Naive thymus-derived CD4-positive, alpha-beta T cell (primary cell): ENCODE results near the gene CDK18. TPM values are rescaled to one million over a fixed set of nuclear protein-coding genes. Genes with fewer than 3 reads are reported as not detected.

Experiments
- ATAC-seq: fragments of 150-1000 bp; cut with Tn5 transposase; 2 replicates; pipeline ENCODE4 v1.10.0; 2021; ENCODE audit warnings: mild to moderate bottlenecking, moderate library complexity
- CTCF ChIA-PET: fragments of 350-600 bp; sonication (Branson Sonifier 250); formaldehyde crosslinking; loops from one replicate; lab custom pipeline; 2021; ENCODE audit warnings: antibody characterized with exemption; lab: Charles Lee
- POLR2A ChIA-PET: fragments of 350-600 bp; sonication (Branson Sonifier 250); formaldehyde crosslinking; loops from one replicate; lab custom pipeline; 2021; ENCODE audit warnings: antibody characterized with exemption, inconsistent platforms; lab: Charles Lee
- DNase-seq, 9 donors: peaks; one replicate each; pipeline versions ENCODE4 v3.0.0 to v3.0.0-alpha.2; 2020 to 2022; ENCODE audit warnings: mixed read lengths in 1 of 9
- H3K27ac ChIP-seq: one replicate; pipeline ENCODE4 v1.7.0; 2013; ENCODE audit warnings: mild to moderate bottlenecking, low read depth, low read length, moderate library complexity
- H3K27me3 ChIP-seq, 2 donors: one replicate each; pipeline ENCODE4 v1.7.0; 2013; ENCODE audit warnings: low read length in 2 of 2, mild to moderate bottlenecking in 2 of 2, moderate library complexity in 2 of 2; ENCODE audit not compliant: control insufficient read depth in 2 of 2, insufficient read depth in 2 of 2
- H3K36me3 ChIP-seq, 3 experiments: 1 replicate in 2 of 3; 2 replicates in 1 of 3; pipeline ENCODE4 v1.7.0; 2013; ENCODE audit warnings: low read length in 3 of 3, mild to moderate bottlenecking in 3 of 3, moderate library complexity in 1 of 3; ENCODE audit not compliant: insufficient read depth in 3 of 3, control insufficient read depth in 2 of 3
- H3K4me1 ChIP-seq, 2 donors: one replicate each; pipeline ENCODE4 v1.7.0; 2013; ENCODE audit warnings: low read length in 2 of 2, mild to moderate bottlenecking in 2 of 2, moderate library complexity in 1 of 2; ENCODE audit not compliant: control insufficient read depth in 2 of 2, insufficient read depth in 2 of 2
- H3K4me3 ChIP-seq: 2 replicates; pipeline ENCODE4 v1.7.0; 2013; ENCODE audit warnings: mild to moderate bottlenecking, low read length
- H3K9me3 ChIP-seq, 3 experiments: 1 replicate in 2 of 3; 2 replicates in 1 of 3; pipeline ENCODE4 v1.7.0; 2013; ENCODE audit warnings: low read length in 3 of 3; ENCODE audit not compliant: control insufficient read depth in 2 of 3
- H3K27ac Mint-ChIP-seq, 9 donors: one replicate each; pipeline ENCODE4 v1.8.0; 2020 to 2022; ENCODE audit warnings: mixed read lengths in 9 of 9, mild to moderate bottlenecking in 8 of 9, moderate library complexity in 5 of 9, inconsistent platforms in 2 of 9
- H3K27me3 Mint-ChIP-seq, 5 donors: one replicate each; pipeline ENCODE4 v1.8.0; 2021 to 2022; ENCODE audit warnings: mixed read lengths in 5 of 5, mild to moderate bottlenecking in 1 of 5
- H3K36me3 Mint-ChIP-seq, 5 donors: one replicate each; pipeline ENCODE4 v1.8.0; 2020 to 2022; ENCODE audit warnings: mixed read lengths in 5 of 5, mild to moderate bottlenecking in 3 of 5, inconsistent platforms in 1 of 5
- H3K4me1 Mint-ChIP-seq, 7 donors: one replicate each; pipeline ENCODE4 v1.8.0; 2020 to 2022; ENCODE audit warnings: mixed read lengths in 7 of 7, mild to moderate bottlenecking in 3 of 7, inconsistent platforms in 1 of 7
- H3K4me3 Mint-ChIP-seq, 10 donors: one replicate each; pipeline ENCODE4 v1.8.0; 2020 to 2022; ENCODE audit warnings: mild to moderate bottlenecking in 10 of 10, mixed read lengths in 10 of 10, moderate library complexity in 6 of 10, inconsistent platforms in 2 of 10
- H3K9me3 Mint-ChIP-seq, 11 donors: one replicate each; pipeline ENCODE4 v1.8.0; 2020 to 2022; ENCODE audit warnings: mixed read lengths in 11 of 11, mild to moderate bottlenecking in 4 of 11, inconsistent platforms in 1 of 11, moderate library complexity in 1 of 11
- intact Hi-C, 2 donors: fragments of 100-400 bp; cut with micrococcal nuclease; formaldehyde crosslinking; loops; one replicate each; pipeline ENCODE4 v1.15.1; 2023
- polyA plus RNA-seq, 2 donors: library from polyadenylated mRNA; unstranded; fragments of 300-500 nt; fragmentation: Illumina TruSeq; gene quantifications; one replicate each; pipeline ENCODE4 v1.2.3, GENCODE V29; 2021
- total RNA-seq, 6 experiments: library from RNA in 5 of 6; stranded (reverse) in 5 of 6; gene quantifications; 1 replicate in 5 of 6; 2 replicates in 1 of 6; pipeline ENCODE4 v1.2.3 and lab custom pipeline; 2021 to 2026

CDK18 gene
- total and polyA plus RNA-seq, 7 experiments from 2014 or later, result 0.20 to 3.6 (median 2.6) TPM

GRCh38 chr1:205519541-205520131, 15.2 kb downstream of the CDK18 start:
- Mint-ChIP-seq H3K36me3 (no peaks in the 10 kb centered on the region), H3K4me1 (peaks cover 0 to 2% (median 0%) of the 10 kb centered on the region in 7 donors), H3K27ac (no peak overlapping the region), H3K4me3 (no peak overlapping the region), H3K27me3 (peaks cover 0 to 4% (median 0%) of the 10 kb centered on the region in 5 donors), H3K9me3 (no peaks in the 10 kb centered on the region)
- no peaks in the 10 kb centered on the region for H3K27me3 ChIP-seq
- no peaks in the 10 kb centered on the region for H3K36me3 ChIP-seq
- ATAC-seq (no peak), DNase-seq (no peak)
- POLR2A ChIA-PET, result no interaction called here
- CTCF ChIA-PET, result interaction anchor here (0.7 to 1.6 kb wide), 4 partner anchors 11 to 182 kb away, joined by 3 to 5 read pairs (median 4); no protein-coding TSS in a partner anchor
- no peak overlapping the region for H3K27ac ChIP-seq
- no peaks in the 10 kb centered on the region for H3K4me1 ChIP-seq
- intact Hi-C loops, result no loop called here
- H3K4me3 ChIP-seq, result no peak overlapping the region
- H3K9me3 ChIP-seq, result no peaks in the 10 kb centered on the region

GRCh38 chr1:205520709-205521108, 16.2 kb downstream of the CDK18 start:
- H3K36me3 Mint-ChIP-seq, result no peaks in the 10 kb centered on the region
- intact Hi-C loops, result no loop called here
- peaks cover 0 to 2% (median 0%) of the 10 kb centered on the region in 7 donors for H3K4me1 Mint-ChIP-seq
- Histone ChIP-seq H3K27me3 (no peaks in the 10 kb centered on the region), H3K4me1 (no peaks in the 10 kb centered on the region), H3K9me3 (no peaks in the 10 kb centered on the region), H3K27ac (no peak overlapping the region), H3K4me3 (no peak overlapping the region), H3K36me3 (no peaks in the 10 kb centered on the region)
- H3K9me3 Mint-ChIP-seq, result no peaks in the 10 kb centered on the region
- no peak overlapping the region for H3K4me3 Mint-ChIP-seq
- peaks cover 0 to 4% (median 0%) of the 10 kb centered on the region in 5 donors for H3K27me3 Mint-ChIP-seq
- ChIA-PET CTCF (interaction anchor here (1.6 to 5.5 kb wide), 2 partner anchors 33 to 184 kb away, joined by 5 to 111 read pairs; no protein-coding TSS in a partner anchor), POLR2A (no interaction called here)
- DNase-seq, result no peak
- peak overlapping the region in 1 of 9 donors; percentile 29 for H3K27ac Mint-ChIP-seq
- ATAC-seq, result no peak

GRCh38 chr1:205521686-205522085, 17.2 kb downstream of the CDK18 start:
- intact Hi-C loops, result no loop called here
- ATAC-seq (no peak), DNase-seq (no peak)
- ChIA-PET CTCF (interaction anchor here (1.0 to 5.5 kb wide), 5 partner anchors 9 to 168 kb away, joined by 3 to 111 read pairs (median 4); partner anchors contain the start of gene ELK4), POLR2A (no interaction called here)
- H3K27me3 Mint-ChIP-seq, result peaks cover 0 to 4% (median 0%) of the 10 kb centered on the region in 5 donors
- H3K36me3 ChIP-seq, result no peaks in the 10 kb centered on the region
- no peak overlapping the region for H3K4me3 ChIP-seq
- no peaks in the 10 kb centered on the region for H3K27me3 ChIP-seq
- H3K36me3 Mint-ChIP-seq, result no peaks in the 10 kb centered on the region
- no peak overlapping the region for H3K27ac ChIP-seq
- no peaks in the 10 kb centered on the region for H3K4me1 ChIP-seq
- H3K9me3 ChIP-seq, result no peaks in the 10 kb centered on the region
- H3K27ac Mint-ChIP-seq, result peak overlapping the region in 1 of 9 donors; percentile 38
- no peaks in the 10 kb centered on the region for H3K9me3 Mint-ChIP-seq
- no peak overlapping the region for H3K4me3 Mint-ChIP-seq
- peaks cover 0 to 3% (median 0%) of the 10 kb centered on the region in 7 donors for H3K4me1 Mint-ChIP-seq

GRCh38 chr1:205522692-205523091, 18.2 kb downstream of the CDK18 start:
- H3K27me3 ChIP-seq, result no peaks in the 10 kb centered on the region
- Mint-ChIP-seq H3K36me3 (no peaks in the 10 kb centered on the region), H3K4me3 (no peak overlapping the region), H3K4me1 (peaks cover 0 to 3% (median 0%) of the 10 kb centered on the region in 7 donors), H3K27me3 (peaks cover 0 to 4% (median 0%) of the 10 kb centered on the region in 5 donors), H3K9me3 (no peaks in the 10 kb centered on the region), H3K27ac (no peak overlapping the region)
- no peak for ATAC-seq
- DNase-seq, result no peak
- H3K27ac ChIP-seq, result no peak overlapping the region
- ChIA-PET CTCF (interaction anchor here (0.5 to 12.1 kb wide), 11 partner anchors 8 to 187 kb away, joined by 3 to 154 read pairs (median 4); partner anchors contain the start of gene ELK4), POLR2A (interaction anchor here (0.7 to 0.8 kb wide), 2 partner anchors 9 to 27 kb away, joined by 3 read pairs; no protein-coding TSS in a partner anchor)
- H3K4me1 ChIP-seq, result no peaks in the 10 kb centered on the region
- no peak overlapping the region for H3K4me3 ChIP-seq
- no peaks in the 10 kb centered on the region for H3K36me3 ChIP-seq
- no peaks in the 10 kb centered on the region for H3K9me3 ChIP-seq
- intact Hi-C loops, result no loop called here

- no peak for ATAC-seq
- H3K4me3 ChIP-seq, result no peak overlapping the region
- no peak for DNase-seq
- intact Hi-C loops, result no loop called here
- H3K4me1 ChIP-seq, result no peaks in the 10 kb centered on the region
- H3K4me3 Mint-ChIP-seq, result no peak overlapping the region
- CTCF ChIA-PET, result interaction anchor here (0.5 to 12.1 kb wide), 20 partner anchors 11 to 1135 kb away, joined by 3 to 154 read pairs (median 6); partner anchors contain the start of gene ELK4
- no peaks in the 10 kb centered on the region for H3K27me3 ChIP-seq
- no peaks in the 10 kb centered on the region for H3K9me3 ChIP-seq
- peaks cover 0 to 3% (median 0%) of the 10 kb centered on the region in 7 donors for H3K4me1 Mint-ChIP-seq
- POLR2A ChIA-PET, result interaction anchor here (0.7 to 0.8 kb wide), 2 partner anchors 10 to 27 kb away, joined by 3 read pairs; no protein-coding TSS in a partner anchor
- no peaks in the 10 kb centered on the region for H3K9me3 Mint-ChIP-seq
- peaks cover 0 to 4% (median 0%) of the 10 kb centered on the region in 5 donors for H3K27me3 Mint-ChIP-seq
- no peak overlapping the region for H3K27ac Mint-ChIP-seq
- no peak overlapping the region for H3K27ac ChIP-seq
- H3K36me3 ChIP-seq, result no peaks in the 10 kb centered on the region
- no peaks in the 10 kb centered on the region for H3K36me3 Mint-ChIP-seq
Observed at GRCh38 chr1:205523261-205523890, 18.9 kb downstream of the CDK18 start.

GRCh38 chr1:205523891-205524793, 19.7 kb downstream of the CDK18 start:
- CTCF ChIA-PET, result interaction anchor here (0.5 to 12.1 kb wide), 41 partner anchors 9 to 1134 kb away, joined by 3 to 154 read pairs (median 4); partner anchors contain the start of gene ELK4
- H3K27me3 ChIP-seq, result no peaks in the 10 kb centered on the region
- Mint-ChIP-seq H3K4me1 (peaks cover 0 to 3% (median 0%) of the 10 kb centered on the region in 7 donors), H3K27ac (no peak overlapping the region), H3K36me3 (no peaks in the 10 kb centered on the region), H3K9me3 (no peaks in the 10 kb centered on the region), H3K27me3 (peaks cover 0 to 4% (median 0%) of the 10 kb centered on the region in 5 donors), H3K4me3 (no peak overlapping the region)
- H3K27ac ChIP-seq, result no peak overlapping the region
- H3K36me3 ChIP-seq, result no peaks in the 10 kb centered on the region
- ATAC-seq, result peak; percentile 60
- intact Hi-C loops, result loop anchor here (1.0 to 2.0 kb wide), 6 partner anchors 36 to 251 kb away; no protein-coding TSS in a partner anchor
- H3K9me3 ChIP-seq, result no peaks in the 10 kb centered on the region
- H3K4me3 ChIP-seq, result no peak overlapping the region
- no peaks in the 10 kb centered on the region for H3K4me1 ChIP-seq
- POLR2A ChIA-PET, result interaction anchor here (1.1 kb wide), 1 partner anchor 37 kb away, joined by 5 read pairs; no protein-coding TSS in a partner anchor
- DNase-seq, result peak; percentile 42 to 69 (median 62)
